ENCODE measurements around the gene KAZALD1.

DNA sequence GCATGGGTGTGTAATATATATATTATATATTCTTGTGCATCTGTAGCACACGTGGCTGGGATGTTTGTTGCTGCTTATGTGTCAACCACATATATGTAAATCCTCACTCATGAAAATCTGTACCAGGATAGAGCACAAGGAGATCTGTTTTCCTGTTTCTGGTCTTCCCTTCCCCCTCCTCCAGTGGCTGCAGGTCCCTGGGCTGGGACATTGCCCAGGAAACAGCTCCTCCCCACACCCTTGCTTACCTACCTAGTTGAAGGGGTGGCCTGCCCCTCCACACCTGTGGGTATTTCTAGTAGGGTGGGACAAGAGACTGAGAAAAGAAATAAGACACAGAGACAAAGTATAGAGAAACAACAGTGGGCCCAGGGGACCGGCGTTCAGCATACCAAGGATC is 28.5 kb upstream of the KAZALD1 start:
- TF ChIP-seq, protein P1, sequence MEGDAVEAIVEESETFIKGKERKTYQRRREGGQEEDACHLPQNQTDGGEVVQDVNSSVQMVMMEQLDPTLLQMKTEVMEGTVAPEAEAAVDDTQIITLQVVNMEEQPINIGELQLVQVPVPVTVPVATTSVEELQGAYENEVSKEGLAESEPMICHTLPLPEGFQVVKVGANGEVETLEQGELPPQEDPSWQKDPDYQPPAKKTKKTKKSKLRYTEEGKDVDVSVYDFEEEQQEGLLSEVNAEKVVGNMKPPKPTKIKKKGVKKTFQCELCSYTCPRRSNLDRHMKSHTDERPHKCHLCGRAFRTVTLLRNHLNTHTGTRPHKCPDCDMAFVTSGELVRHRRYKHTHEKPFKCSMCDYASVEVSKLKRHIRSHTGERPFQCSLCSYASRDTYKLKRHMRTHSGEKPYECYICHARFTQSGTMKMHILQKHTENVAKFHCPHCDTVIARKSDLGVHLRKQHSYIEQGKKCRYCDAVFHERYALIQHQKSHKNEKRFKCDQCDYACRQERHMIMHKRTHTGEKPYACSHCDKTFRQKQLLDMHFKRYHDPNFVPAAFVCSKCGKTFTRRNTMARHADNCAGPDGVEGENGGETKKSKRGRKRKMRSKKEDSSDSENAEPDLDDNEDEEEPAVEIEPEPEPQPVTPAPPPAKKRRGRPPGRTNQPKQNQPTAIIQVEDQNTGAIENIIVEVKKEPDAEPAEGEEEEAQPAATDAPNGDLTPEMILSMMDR (IDR thresholded peaks at IDR 0.05): no peak
- no peak for TF ChIP-seq POLR2A (IDR thresholded peaks at IDR 0.05)
